ENCODE data around the gene GEMIN4.
"Not testable (repeated sequence)": the region's sequence is repeated elsewhere in the genome, so short reads cannot be mapped to it uniquely, and the experiment has no call there.

GEMIN4 gene

DNA sequence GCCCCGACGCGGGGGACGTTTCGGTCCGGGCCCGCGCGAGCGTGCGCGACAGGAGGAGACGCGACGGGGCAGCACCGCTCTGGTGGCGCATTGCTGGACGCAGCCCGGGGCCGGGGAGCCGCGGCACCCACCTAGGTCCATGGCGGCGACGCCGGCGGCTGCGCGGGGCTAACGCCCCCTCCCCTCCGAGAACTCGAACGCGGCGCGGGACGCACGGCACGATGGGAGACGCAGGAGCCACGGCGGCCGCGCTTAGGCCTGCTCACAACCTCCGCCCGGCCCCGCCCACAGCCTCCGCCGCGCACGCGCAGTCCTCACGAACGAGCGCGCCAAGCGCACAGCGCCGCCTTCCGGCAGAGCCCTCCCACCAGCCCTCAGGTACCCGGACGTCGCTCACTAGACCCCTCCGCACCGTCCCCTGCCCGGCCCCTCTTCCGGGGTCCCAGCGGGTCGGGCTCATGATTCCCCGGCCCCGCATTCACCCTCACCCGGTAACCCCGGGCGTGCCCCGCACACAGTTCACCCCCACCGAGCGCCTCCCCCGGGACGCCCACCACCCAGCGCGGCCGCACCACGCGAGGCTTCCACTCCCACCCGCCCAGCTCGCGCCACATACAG lies at the start of gene GEMIN4:
Gene GEMIN4, minus strand, starts transcription at position 263 of the 618 bp plus-strand sequence. Its CDS starts 122 bp downstream, at position 141.
- peak; percentile 95 to 100 for DNase-seq (ENCODE audit: low read depth in 2 of 2)

DNA sequence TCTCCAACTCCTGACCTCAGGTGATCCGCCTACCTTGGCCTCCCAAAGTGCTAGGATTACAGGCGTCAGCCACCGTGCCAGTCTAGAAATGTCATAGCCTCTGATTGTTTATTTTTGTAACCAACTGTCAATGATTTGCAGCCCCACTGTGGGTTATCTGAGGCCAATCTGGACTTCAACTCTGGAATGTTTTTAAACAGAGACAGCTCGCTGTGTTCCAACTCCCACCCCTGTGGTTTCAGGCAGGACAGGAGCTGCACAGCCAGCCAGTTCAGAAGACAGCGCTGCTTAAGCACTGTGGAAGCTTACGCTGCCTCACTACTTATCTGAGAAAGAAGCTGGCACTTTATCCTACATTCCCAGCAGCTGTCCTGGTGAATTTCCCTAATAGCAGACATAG lies 49.6 kb upstream of the GEMIN4 start:
- no peak for DNase-seq (ENCODE audit: low read depth in 2 of 2)

DNA sequence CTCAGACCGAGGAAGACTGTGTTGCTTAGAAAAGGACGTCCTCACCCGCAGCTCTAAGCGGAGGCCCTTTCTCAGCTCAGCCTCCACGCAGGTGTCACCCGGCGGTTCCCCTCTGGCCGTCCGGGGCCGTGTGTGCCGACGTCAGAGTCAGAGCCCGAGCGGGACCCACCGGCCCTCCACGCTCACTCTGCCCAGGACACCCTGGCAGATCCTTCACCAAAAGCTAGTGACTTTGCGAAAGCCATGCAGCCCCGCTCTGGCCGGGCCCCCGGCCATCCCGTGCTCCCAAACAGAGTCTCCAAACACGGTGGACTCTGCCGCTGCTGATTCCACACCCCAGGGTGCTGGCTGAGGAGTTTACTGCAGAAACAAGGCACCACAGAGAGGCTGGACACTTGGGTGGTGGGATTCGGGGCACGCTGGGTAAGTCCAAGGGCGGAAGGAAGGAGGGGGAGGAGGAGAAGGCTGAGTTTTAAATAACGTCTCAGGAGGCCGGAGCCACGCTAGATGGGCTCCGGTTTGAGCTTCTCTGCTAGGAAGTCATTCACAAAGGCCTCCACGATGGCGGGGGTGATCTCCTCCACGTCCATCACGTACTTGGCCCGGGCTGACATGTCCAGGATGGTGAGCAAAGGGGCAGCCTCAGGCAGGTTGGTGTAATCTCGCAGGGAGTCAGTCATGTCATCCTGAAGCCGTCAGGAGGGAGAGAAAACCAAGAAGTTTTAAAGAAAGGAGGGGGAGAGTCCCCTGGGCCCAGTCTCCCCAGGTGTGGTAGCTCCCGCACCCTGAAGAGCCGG lies 48.6 kb upstream of the GEMIN4 start:
- no peak for DNase-seq (ENCODE audit: low read depth in 2 of 2)

- DNase-seq (ENCODE audit: low read depth in 2 of 2) = no peak
These were observed 47.2 kb upstream of the GEMIN4 start for GRCh38 chr17:799261-799660.

- no peak for DNase-seq (ENCODE audit: low read depth in 2 of 2)
These were observed 46.2 kb upstream of the GEMIN4 start for GRCh38 chr17:798246-798645.

DNA sequence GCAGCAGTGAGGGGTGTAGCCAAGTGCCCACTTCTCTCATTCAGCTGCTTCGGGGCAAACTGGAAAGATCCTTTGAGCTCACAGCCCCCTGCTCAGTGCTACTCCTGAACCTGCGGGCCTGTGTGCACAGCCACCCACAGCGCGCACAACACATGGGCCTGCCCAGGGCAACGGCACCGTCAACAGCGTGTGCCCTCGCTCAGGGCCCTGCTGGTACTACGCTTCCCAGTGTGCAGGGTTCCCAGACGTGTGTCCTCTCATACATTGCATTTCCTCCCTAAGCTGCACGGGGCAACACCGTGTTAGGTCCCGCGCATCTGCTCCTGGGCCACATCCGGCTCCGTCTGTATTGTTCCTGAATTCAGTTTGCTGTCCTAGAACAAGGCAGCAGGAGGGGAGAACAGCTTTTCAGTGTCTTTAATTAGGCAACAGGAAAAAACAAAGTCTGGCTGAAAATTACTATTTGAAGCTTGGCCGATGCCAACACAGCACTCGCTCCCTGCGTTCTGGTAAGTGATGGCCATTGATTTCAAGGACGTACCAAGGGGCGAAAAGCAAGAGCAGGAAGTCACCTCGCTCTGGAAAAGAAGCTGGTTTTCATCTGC lies 45.3 kb upstream of the GEMIN4 start:
- no peak for DNase-seq (ENCODE audit: low read depth in 2 of 2)

GRCh38 chr17:796609-797008 lies 44.5 kb upstream of the GEMIN4 start:
- DNase-seq (ENCODE audit: low read depth in 2 of 2) = no peak

DNA sequence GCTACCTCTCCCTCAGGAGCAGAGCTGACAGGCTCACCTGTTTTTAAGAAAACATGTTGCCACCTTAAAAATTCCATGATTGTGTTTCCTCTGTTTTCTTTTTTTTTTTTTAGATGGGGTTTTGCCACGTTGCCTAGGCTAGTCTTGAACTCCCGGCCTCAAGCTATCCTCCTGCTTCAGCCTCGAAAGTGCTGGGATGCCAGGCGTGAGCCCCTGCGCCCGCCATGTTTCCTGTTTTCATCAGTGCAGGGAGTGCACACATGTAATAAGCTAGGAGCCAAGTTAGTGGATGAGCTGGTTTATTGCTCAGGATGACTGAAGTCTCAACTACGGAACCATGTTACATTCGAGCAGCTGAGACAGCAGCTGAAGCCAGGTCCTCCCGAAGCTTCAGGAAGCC lies 43.7 kb upstream of the GEMIN4 start:
- DNase-seq (ENCODE audit: low read depth in 2 of 2) = no peak

DNA sequence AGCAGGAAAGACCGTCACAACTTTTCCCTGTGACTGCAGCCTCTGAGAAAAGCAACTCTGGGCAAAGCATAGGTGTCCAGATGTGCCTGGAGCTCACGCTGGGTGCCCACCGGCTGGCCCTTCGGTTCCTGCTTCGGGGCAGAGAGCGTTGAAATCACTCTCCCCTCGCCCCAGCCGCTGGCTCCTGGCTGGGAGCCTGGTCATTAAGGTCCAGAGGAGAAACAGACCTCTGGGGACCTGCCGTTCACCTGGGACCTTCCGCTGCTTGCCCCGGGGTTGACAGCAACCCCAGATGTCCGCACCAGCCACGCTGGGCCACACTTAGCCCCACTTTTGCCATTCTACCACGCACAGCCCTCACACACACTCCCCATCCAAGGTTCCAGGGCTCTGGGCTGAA lies 43.2 kb upstream of the GEMIN4 start:
- DNase-seq (ENCODE audit: low read depth in 2 of 2) = no peak

DNA sequence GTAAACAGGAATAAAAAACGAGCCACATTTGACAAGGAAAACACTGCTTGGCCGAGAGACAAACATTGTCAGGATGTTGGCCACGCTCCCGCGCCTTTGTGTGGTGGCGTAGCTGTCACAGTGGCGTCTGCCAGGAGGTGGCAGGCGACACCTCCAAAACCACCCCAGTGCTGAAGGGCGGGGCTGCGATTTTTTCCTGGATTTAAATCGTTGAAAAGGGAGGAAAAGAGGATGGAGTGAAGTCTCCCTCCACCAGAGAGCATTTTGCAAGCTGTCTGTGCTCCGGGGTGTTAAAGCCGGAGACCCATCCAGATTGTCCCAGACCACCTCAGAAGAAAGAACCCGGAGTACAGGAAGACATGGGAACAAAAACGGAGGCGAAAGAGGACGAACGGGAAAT lies 42.8 kb upstream of the GEMIN4 start:
- DNase-seq (ENCODE audit: low read depth in 2 of 2) = no peak

GRCh38 chr17:792277-792676 lies 40.2 kb upstream of the GEMIN4 start:
- DNase-seq (ENCODE audit: low read depth in 2 of 2) = no peak

DNA sequence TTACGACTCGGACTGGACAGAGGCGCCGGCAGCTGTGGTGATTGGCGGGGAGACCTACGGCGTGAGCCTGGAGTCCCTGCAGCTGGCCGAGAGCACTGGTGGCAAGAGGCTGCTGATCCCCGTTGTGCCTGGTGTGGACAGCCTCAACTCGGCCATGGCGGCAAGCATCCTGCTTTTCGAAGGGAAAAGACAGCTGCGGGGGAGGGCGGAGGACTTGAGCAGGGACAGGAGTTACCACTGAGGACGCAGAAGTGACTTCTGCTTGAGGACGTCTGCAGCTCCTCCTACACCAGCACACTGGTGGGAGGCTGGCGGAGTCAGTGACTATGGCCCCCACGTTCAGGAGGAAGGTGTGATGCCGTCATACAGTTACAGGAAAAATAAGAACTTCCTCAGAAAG lies 39.8 kb upstream of the GEMIN4 start:
- no peak for DNase-seq (ENCODE audit: low read depth in 2 of 2)

GRCh38 chr17:790874-791247 lies 38.8 kb upstream of the GEMIN4 start:
- DNase-seq (ENCODE audit: low read depth in 2 of 2) = not testable (repeated sequence)

GRCh38 chr17:789931-790873 lies 38.1 kb upstream of the GEMIN4 start:
- not testable (repeated sequence) for DNase-seq (ENCODE audit: low read depth in 2 of 2)

GRCh38 chr17:789160-789840 lies 37.2 kb upstream of the GEMIN4 start:
- no peak for DNase-seq (ENCODE audit: low read depth in 2 of 2)

- DNase-seq (ENCODE audit: low read depth in 2 of 2) = no peak
These were observed 36.5 kb upstream of the GEMIN4 start for GRCh38 chr17:788551-788950.

DNA sequence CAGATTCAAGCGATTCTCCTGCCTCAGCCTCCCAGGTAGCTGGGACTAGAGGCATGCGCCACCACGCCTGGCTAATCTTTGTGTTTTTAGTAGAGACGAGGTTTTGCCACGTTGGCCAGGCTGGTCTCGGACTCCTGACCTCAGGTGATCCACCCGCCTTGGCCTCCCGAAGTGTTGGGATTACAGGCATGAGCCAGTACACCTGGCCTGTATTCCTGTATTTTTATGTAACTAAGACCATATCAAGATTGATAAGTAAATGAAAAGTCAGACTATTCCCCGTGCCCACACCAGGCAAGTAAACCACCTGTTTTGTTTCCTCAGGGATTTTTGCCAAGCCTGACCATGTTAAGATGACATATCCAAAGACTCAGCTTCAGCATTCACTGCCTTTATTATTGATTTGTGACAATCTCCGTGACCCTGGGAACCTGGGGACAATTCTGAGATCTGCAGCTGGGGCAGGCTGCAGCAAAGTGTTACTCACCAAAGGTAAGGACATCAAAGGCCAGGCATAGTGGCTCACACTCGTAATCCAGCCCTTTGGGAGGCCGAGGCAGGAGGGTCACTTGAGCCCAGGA lies 35.7 kb upstream of the GEMIN4 start:
- no peak for DNase-seq (ENCODE audit: low read depth in 2 of 2)

DNA sequence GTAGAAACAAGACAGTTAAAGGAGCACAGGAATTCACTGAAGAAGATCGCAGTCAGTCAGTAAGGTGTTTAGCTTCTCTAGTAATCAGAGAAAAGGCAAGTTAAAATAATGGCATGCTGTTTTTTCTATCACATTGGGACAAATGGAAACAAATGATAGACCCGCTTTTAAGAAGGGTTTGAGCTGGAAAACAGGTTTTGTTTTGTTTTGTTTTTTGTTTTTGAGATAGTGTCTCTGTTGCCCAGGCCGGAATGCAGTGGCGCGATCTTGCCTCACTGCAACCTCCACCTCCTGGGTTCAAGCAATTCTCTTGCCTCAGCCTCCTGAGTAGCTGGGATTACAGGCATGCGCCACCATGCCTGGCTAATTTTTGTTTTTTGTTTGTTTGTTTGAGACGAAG lies 33.8 kb upstream of the GEMIN4 start:
- not testable (repeated sequence) for DNase-seq (ENCODE audit: low read depth in 2 of 2)

DNA sequence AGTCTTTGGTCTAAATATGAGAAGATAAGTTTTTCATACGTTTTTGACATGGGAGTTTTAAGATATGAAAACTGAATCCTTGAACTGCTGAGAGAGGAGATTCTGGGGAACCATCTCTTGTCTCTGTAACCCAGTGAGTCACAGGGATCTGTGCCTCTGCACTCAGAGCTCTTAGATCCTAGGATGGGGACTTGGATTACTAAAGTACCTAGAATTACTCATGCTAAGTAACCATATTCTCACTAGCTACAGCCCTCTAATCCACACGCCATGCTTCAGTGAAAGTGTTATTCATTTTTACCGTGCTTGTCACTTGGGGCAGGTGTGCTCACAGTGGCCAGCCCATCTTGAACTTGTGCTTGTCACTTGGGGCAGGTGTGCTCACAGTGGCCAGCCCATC lies 32.1 kb upstream of the GEMIN4 start:
- no peak for DNase-seq (ENCODE audit: low read depth in 2 of 2)

DNA sequence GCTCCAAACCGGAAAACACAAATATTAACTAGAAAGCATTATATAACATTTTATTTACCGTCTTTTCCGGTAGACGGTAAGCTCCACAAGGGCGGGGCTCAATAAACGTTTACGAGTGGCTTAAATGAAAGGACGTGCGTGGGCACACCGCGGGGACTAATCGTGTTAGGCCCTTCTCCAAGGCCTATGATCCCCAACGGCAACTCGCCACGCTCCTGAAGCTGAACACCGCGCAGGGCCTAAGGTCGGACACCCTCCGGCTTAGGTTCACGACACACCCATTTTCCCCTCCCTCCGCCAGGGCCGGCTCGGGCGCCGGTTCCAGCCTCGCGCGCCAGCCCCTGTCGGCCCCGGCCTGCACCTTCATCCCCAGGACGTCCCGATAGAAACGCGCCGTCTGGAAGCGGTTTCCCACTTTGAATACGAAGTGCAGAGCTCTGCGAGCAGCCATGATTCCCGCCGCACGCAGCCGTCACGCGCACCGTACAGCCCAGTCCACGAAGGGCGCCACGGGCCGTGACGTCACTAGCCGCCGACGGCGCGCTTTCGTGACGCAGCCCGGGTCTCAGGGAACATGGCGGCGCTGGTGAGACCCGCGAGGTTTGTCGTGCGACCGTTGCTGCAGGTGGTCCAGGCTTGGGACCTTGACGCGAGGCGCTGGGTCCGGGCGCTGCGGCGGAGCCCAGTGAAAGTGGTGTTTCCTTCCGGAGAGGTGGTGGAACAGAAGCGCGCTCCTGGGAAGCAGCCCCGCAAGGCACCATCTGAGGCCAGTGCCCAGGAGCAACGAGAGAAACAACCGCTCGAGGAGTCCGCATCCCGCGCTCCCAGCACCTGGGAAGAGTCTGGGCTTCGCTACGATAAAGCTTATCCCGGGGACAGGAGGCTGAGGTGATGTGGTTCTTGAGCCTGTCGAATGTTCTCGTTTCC lies 30.0 kb upstream of the GEMIN4 start, which contains the start of the genes GLOD4 and MRM3:
Gene GLOD4, minus strand, starts transcription at position 476 of the 927 bp plus-strand sequence. Its CDS starts 25 bp downstream, at position 451.
Gene MRM3, plus strand, starts transcription at position 549 of the 927 bp plus-strand sequence. Its CDS starts 26 bp downstream, at position 575.
- peak; percentile 80 to 94 for DNase-seq (ENCODE audit: low read depth in 2 of 2)
